NCI-H82 treated with DMSO at 0.1 percent for 48 hours (cell line): ENCODE data around the gene DYDC2.

ENCODE experiments used
- DNase-seq: peaks from one replicate; lab custom pipeline; 2025; ENCODE audit not compliant: unreplicated experiment; lab: John Stamatoyannopoulos, UW

The DYDC2 gene

DNA sequence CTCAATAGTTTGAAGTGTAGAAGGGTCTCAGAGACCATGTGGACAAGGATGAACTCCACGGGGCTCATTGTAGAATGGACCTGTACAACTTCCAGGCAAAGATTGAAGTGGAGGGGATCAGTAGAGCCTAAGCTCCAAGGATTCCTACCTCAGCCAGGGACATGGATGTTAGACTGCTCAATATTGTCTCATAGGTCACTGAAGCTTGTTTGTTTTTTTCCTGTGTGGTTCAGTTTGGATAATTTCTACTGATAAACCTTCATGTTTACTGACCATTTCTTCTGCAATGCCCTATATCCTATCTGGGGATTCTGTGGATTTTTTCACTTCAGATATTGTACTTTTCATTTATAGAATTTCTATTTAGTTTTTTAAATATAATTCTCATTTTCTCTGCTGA lies 8.9 kb downstream of the DYDC2 start:
- DNase-seq, result no peak

DNA sequence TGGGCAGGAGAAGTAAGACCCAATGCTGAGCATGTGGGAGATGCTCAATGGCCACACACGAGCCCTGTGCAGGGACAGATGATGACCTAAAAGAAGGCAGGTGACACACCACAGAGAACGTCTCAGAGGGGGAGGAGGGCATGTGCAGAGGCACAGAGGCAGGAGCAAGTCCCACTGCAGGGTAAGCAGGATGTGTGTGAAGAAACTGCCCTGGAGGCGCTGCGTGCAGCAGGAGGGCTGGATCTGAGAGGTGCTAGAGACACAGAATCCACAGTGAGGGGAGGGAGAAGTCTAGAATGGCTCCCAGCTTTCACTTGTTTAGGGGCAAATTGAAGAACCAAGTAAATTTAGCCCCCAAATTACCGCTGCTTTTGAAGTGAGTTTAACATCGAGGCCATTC lies 14.9 kb downstream of the DYDC2 start:
- DNase-seq, result no peak

DNA sequence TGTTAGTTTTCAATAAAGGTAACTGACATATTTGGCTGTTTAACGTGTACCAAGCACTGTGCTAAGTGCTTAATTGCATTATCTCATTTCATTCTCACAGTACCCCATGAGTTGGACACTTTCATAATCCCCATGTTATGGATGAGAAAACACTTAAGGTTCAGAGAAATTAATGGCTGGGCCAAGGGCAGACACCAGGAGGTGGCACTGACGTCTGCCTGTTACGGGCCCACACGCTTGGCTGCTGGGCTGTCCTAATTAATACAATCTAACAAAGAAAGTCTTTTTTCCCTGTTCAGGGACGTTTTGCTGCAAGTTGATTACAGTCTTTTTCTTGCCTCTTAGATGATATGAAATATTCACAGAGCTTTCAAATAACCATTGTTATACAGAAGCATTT lies 16.1 kb downstream of the DYDC2 start:
- no peak for DNase-seq

DNA sequence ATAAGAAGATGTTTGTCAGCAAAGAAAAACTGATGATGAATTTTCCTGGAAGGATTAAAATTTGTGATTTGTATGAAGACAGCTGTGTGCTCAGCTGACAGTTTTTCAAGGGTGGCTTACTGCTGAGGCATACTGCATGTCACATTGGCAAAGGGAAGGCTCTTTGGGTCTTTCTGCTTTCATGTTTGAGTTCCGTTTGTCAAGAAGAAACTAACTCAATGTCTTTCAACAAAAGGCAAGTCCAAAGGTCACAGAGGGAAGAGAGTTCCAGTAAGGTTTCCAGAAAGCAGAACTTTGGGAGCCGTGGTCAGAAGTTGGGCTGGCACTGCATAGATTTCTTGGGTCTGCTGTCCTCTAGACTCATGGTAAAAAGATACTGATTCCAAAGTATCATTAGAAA lies 16.9 kb downstream of the DYDC2 start:
- no peak for DNase-seq

DNA sequence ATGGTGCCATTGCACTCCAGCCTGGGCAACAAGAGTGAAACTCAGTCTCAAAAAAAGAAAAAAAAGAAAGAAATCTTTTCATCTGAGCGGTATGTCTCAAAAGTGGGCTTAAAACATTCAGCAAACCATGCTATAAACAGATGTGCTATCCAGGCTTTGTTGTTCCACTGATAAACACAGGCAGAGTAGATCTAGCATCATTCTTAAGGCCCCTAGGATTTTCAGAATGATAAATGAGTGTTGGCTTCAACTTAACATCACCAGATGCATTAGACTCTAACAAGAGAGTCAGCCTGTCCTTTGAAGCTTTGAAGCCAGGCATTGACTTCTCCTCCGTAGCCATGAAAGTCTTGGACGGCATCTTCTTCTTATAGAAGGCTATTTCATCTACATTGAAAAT lies 23.1 kb downstream of the DYDC2 start:
- DNase-seq, result no peak

DNA sequence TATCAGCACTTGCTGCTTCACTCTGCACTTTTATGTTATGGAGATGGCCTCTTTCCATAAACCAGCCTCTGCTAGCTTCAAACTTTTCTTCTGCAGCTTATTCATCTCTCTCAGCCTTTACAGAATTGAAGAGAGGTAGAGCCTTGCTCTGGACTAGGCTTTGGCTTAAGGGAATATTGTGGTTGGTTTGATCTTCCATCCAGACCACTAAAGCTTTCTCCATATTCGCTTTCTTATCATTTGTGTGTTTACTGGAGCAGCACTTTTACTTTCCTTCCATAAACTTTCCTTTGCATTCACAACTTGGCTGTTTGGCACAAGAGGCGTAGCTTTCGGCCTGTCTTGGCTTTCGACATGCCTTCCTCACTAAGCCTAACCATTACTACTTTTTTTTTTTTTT lies 23.6 kb downstream of the DYDC2 start:
- DNase-seq, result no peak

DNA sequence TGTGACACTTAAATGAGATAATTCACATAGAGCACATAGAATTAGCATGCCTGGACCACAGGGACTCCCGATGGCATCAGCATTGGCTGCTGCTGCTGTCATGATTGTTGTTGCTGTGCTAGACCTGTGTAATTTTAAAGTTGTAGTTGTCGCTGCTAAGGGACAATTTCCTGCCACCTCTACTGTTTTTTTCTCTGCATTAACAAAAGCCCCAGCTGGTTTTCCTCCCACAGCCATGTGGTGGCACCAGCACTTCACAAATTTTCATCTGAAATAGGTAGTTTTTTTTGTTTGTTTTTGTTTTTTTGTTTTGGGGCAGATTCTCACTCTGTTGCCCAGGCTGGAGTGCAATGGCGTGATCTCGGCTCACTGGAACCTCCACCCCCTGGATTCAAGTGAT lies 26.4 kb downstream of the DYDC2 start:
- DNase-seq, result peak; percentile 13

DNA sequence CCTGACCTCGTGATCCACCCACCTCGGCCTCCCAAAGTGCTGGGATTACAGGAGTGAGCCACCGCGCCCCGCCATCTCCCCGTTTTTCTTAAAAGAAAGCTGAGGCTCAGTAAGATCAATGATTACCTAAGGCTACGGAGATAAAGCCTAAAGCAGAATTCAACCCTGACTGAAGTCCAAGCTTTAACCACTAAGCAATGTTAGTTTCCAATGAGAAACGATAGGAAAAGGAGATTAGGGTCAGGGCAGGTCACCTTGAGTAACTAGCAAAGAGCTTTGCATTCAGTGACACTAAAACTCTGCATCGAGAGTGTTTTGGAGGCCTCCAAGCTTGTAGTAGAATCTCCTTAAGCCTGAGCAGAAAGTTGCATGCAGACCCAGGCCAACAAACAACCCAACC lies 34.2 kb downstream of the DYDC2 start:
- DNase-seq, result no peak

DNA sequence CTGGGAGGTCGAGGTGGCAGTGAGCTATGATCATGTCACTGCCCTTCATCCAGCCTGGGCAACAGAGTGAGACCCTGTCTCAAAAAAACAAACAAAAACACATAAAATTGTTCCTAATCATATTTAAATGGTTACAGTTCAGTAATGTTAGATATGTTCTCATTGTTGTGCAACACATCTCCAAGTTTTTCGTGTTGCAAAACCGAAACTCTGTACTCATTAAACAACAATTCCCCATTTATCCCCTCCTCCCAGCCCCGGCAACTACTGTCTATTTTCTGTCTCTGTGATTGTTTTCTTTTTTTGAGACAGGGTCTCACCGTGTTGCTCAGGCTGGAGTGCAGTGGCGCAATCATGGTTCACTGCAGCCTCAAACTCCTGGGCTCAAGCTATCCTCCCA lies 35.7 kb downstream of the DYDC2 start:
- no peak for DNase-seq

DNA sequence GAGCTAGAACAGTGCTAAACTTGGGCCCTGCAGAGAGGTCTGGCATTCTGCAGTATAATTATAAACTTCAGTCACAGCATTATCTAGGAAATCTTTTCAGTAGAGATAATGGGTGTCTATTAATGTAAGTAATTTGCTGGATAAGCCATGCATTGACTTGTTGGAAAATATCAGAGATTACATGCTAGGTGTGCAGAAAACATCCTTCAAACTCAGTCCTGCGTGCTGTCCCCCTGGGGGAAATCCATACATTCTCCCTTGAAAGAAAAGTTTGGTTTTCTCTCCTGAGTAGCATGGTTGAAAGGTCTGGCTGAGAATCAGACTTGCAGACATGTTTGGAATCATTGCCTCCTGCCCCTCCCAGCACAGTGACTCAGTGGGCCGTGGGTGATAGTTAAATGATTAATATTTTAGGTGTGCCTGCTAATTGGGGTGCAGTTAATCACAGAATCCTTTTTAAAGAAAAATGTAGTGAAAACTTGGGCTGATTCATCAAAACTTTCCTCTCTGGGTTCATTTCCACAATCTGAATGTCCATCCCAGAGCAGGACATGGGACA lies 37.9 kb downstream of the DYDC2 start:
- no peak for DNase-seq

DNA sequence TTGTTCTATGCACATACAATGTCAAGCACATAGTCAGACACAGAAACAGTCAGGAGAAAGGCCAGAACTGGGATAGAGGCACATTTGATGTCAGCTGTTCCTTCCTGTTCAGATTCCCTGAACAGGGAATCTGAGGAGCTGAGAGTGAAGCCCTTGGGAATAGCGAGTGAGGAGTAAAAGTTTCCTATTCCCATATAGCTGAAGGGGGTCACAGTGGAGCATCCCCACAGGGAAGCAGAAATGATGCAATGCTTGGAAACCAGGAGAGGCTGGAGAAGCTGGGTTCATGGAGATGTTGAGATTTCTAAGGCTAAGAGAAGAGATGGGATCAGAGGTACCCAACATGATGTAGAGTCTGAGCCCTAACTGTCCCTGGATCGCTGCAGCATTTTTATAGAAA lies 40.4 kb downstream of the DYDC2 start:
- no peak for DNase-seq

DNA sequence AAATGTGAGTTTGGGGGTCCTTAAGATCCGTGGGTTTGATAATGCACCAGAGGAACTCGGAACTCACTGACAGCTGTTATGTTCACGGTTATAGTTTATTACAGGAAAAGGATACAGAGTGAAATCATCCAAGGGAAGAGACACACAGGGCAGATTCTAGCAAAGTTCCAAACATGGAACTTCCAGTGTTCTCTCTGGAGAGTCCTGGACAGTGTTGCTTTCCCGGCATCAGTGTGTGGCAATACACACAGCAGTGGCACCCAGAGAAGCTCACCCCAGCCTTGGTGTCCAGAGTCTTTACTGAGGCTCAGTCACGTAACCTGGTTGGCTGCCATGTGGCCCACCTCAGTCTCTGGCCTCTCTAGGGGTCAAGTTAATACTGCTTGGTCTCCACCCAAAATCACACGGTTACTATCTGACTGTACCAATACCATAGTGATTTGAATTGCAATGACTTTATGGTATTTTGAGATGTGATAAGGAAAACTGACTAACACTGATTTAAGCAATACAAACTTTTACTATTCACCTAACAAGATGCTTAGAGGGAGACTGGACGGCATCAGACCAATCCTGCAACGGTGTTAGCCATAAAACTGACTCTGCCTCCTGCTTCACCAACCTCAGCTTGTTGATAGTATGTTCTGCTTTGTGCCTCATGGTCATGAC lies 43.7 kb downstream of the DYDC2 start:
- no peak for DNase-seq

DNA sequence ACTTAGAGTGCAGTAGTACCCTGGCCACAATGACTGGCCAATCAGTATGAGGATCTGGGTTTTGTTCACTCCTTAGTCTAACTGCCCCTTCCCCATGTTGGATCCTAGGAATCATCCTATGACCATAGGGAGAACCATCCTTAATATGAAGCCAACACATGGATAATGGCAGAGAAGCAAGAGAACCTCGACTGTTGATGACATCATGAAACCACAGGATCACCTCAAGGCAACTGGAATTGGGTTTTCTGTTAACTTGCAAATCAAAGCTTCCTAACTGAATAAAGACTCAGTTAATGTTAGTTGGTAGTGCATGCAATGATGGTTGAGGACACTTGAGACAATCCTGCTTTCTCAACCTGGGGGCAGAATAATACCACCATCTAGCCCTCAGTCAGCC lies 48.5 kb downstream of the DYDC2 start:
- no peak for DNase-seq

DNA sequence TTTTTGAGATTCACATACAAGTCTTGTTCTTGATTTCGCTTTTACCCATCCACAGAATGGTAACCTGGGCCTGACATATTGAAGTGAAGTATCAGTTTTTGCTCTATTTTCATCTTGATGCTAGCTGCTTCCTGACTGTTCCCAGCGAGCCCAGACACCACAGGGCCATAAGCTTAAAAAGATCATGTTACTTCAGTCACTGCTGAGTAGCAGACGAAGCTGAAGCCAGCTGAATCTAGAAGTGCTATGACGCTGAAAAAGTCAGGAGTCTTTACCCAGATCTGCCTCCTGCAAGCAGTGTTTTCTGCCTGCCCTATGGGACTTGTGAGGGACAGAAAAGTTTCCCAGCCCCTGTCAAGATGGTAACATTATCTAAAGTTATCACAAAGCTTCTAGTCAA lies 49.0 kb downstream of the DYDC2 start:
- DNase-seq, result peak; percentile 39

DNA sequence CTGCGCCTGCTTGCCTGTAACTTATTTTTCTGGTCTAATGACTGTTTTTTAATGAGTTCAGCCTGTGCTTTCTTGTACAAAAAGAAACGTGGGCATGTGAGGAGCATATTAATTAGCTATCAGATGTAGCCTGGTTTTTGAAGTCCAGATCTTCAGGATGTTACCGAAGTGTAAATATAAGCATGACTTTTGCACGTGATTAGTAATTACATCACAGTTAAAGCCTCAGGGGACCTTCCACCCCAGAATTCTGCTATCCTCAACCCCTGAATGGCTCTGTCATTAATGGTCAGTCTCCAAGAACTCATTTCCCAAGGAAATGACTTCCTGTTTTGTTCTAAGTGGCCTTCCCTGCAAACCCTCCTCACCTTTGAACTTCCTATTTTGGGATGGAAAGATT lies 49.6 kb downstream of the DYDC2 start:
- no peak for DNase-seq

DNA sequence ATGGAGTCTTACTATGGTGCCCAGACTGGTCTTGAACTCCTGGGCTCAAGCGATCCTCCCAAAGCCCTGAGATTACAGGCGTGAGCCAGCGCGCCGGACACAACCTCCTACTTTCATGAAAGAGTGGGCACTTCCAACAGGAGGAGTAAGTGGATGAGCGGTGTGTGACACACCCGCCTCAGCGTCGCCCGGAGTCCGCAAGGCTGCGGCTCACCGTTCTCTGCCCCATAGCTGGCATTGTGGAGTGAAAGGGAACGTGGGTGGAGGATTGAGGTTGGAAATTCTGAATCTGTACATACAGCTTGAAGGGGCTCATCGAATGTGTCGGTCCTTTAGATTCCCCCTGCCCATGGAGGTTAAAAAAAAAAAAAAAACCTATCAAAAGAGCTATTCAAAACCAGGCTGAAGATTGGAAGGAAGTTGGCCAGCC lies 51.2 kb downstream of the DYDC2 start:
- DNase-seq, result no peak

DNA sequence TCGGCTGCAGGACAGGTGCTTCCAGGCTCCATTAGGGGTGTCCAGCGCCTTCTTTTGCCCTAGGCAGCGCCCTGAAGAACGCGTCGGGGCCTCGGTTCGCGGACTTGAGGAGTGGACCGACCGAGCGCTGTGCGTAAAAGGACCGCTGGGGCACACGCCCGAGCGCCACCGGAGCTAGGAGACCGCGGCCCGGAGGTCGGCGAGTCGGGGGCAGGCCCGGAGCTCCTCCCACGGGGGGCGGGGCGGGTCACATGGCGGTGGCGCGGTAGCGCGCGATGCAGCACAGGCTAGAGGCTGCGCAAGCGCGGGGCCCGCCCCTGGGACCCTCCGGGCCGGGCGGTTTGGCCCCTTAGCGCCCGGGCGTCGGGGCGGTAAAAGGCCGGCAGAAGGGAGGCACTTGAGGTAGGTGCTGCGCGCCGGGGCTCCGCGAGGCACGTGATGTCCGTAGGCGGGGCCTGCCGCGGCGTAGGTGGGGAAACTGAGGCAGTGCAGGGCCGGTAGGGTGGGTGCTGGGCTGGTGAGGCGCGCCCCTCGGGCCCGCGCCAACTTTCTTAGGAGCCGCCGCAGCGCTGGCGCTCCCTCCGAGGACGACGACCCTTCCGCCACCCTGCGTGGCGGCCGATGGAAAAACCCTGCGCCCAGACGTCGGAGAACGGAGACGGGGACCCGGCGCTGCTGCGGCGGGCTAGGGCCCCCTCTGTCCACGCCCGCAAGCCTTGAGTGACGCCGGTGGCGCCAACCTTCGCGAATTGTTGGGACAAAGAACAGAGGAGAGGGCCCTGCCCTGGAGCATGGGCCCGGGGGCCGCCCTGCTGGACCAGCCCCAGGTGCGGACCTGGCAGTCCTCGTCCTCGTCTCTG lies 51.9 kb downstream of the DYDC2 start, which contains the start of gene PRXL2A:
Gene PRXL2A, plus strand, starts transcription at position 310 of the 860 bp plus-strand sequence. CDS start 11,917 bp downstream, outside the sequence.
- DNase-seq, result peak; percentile 39

DNA sequence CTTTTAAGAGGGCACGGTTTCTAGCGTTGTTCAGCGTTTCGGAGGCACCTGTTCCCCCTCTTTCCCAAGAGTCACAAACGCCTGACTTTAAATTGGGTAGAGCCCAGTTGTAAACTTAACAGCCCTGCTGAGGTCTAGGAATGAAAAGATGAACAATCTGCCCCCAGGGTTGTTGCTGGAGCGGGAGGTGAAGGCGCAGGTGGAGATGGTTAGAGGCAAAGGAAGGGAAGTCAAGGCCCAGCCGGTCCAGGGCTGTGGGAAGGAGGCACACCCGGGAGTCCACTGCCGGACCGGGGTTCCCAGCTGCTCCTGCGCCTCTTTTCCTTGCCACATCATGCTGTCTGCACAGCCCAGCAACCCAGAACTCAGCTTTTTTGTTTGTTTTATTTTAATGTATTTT lies 52.5 kb downstream of the DYDC2 start:
- DNase-seq, result no peak

DNA sequence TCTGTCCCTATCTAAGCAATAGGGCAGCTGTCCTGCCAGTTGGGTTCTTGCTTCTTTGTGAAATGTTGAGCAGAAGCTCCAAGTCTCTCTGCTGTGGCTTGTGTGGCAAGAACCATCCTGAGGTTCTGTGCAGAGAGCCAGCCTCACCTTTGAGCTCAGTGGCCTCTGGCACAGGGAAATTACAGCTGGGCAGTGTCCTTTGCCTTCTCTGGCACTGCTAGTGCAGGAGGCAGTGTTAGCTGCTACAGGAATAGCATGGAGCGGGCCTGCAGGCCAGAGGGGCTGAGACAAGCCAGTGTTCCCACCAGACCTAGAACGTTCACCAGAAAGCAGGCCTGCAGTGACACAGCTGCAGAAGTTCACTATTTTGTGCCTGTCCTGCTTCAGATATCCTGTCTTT lies 53.5 kb downstream of the DYDC2 start:
- DNase-seq, result no peak

DNA sequence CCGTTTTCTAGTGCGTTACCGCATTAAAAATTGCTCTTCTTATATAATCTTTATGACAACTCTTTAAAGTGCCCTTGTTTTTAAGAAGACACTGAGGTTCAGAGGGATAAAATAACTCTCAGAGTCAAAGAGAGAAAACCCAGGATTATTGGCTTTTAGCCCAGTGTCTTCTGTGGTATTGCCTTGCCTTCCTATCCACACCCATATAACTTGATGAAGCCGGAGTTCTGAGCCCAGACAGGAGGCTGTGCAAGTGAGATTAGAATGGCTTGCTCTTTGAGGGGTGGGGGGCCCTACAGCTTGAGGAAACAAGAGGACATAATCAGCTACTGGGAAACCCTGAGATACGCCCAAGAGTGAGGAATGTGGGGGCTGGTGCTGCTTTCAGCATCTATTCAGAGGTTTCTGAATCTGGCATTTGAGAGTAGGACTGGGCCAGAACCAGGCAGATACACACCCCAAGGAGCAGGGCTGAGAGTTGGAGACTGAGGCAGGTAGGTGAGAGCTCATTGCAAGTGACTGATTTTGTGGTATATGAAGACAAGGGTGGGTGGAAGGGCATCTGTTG lies 54.1 kb downstream of the DYDC2 start:
- DNase-seq, result no peak

DNA sequence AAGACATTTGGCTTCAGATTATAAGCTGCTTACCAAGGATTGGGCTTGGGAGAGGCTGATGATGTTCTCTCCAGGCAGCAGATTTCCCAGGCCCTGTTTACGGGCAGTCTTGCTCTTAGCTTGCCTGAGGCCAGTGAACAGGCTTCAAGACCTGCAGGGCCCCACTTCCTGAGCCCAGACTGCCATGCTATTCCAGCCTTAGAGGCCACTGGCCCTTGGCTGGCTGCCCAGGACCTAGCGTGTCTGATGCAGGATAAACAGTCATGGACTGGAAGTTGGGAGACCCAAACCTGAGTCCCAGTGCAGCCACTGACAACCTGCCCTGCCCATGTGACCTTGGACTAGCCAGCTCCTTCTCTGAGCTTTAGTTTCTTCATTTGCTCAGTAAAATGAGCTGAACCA lies 54.7 kb downstream of the DYDC2 start:
- peak; percentile 66 for DNase-seq

DNA sequence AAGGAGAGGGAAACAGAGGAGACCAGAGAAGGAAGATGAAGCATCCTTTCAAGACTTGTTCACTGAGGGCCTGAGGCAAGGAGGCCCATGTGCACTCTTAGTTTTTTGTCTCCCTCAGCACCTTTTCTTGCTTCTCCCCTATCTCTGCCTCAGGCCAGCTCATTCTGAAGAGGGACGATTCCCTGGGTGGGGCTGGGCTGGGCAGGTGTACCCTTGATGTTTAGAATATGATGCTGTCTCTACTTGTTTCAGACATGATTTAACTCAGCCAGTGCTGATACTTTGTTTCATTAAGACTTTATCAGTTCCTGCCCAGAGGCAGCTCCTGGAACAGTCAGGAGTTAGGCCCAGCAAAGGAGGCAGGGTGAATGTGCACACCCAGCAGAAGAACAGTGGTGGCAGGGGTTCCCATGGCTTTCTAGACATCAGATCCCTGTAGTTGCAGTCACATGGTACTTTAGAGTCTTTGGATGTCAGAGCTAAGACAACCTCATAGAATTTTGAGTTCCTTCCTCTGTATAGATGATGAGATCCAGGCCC lies 55.2 kb downstream of the DYDC2 start:
- DNase-seq, result no peak
